Measurements from ENCODE around the gene PRR29. TPM values are rescaled to one million over a fixed set of nuclear protein-coding genes. Genes with fewer than 3 reads are reported as not detected.

The PRR29 gene
- total RNA-seq, 1 donor from 2014 or later: not detected

DNA sequence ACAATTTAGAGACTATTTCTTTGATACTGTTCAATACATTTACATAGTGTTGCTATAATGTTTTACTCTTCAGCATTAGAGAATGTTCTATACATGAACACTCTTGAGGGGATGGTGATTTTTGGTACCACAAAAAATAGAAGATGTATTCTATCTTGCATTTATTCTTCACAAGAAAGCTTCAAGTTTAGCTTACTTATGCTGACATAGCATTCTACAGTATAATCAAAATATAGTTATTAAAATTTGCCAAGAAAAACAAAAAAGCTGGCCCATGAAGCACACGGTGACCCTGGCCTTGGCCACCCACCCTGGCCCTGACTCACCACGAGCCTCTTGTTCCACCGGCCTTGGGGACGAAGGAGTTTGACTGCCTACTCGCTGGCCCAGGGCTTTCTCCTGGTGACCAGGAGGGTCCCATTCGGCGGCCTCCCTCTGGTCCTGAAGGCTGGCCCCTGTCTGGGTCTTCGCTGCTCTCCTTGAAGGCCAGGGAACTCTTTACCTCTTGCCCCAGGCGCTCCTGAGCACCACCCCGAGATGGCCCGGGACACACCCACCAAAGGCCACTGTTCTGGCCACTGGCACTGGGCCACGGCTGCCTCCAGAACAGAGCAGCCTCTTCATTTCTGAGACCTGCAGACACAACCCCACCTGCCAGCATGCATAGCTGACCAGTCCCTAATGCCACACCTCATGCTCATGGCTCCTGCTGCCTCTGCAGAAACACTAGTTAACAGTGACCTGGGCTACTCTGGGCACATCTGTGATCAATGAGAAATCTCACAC is 44.7 kb downstream of the PRR29 start:
- DNase-seq (ENCODE audit: low spot score): no peak

DNA sequence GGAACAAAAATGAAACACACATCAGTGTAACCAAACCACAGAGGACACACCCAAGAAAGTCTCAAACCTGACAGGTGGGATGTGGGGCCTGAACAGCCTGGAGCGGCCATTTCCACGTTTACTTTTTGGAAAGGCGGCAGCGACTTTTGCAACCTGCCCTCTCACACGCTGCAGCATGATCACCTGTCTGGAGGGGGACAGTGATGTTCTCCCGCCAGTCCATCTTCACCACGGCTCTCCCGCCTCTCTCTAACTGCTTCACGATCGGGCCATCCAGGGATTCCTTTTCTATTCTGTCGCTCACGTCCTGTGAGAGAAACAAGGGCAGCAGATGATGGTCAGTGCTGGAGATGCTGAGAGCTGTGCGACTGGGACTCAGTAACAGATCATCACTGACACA is 47.0 kb downstream of the PRR29 start:
- DNase-seq (ENCODE audit: low spot score): no peak

DNA sequence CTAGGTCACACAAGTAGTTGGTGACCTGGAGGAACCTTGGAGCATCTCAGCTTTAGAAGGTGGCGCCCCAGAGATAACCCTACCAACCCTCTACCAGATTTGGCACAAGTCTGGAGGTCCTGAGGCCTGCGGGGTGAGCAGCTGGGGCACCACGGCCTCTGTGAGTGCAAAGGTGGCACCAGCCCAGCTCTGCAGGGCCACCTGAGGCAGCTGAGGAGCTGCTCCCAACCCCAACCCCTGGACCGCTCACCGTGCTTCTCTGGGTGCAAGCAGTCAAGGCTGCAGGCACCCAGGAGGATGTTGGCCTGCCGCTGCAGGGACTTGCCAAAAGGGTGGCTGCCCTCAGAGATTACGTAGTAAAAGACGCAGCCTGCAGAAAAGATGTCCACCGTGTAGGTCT is 50.7 kb downstream of the PRR29 start:
- DNase-seq (ENCODE audit: low spot score): no peak

DNA sequence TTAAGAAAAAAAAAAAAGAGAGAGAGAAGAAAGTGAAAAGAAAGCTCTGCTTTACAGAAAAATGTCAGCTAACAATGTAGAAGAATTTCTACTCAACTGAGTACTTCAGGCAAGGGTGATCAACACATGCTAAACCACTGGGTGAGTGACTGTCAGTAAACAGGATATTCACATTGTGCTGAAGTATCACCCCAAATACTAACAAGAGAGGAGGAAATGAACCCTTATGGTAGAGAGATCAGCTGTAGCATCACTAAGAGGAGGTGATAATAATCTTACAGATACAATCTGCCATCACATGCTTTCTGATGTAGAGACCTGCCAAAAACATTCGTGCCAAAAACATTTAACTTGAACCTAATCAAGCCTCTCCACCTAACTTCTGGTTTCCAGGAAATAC is 53.0 kb downstream of the PRR29 start:
- no peak for DNase-seq (ENCODE audit: low spot score)

DNA sequence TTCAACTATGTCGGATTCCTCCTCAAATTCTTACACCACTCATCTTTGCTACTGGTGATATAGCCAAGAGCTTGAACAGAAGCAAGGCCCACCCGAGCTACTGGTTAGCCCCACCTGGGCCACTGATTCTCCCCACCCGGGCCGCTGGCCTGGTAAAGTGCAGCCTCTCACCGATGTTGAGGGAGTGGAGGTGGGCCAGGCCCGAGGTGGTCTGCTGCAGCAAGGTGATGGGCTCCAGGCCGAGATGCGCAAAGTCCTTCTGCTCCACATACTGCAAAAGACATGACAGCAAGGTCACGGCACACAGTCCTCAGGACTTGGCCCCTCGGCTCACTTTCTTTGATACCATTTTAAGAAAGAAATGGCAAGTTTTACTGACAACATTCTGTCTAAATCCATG is 55.0 kb downstream of the PRR29 start:
- DNase-seq (ENCODE audit: low spot score): no peak

Other genes starting within 250 kb of the PRR29 start
- 58.5 TPM for gene CCDC47, start 224.8 kb upstream of the PRR29 start, total RNA-seq (ENCODE audit: insufficient read depth, low replicate concordance)
- 79.2 TPM for gene DDX42, start 224.2 kb upstream of the PRR29 start, total RNA-seq (ENCODE audit: insufficient read depth, low replicate concordance)
- 42.1 TPM for gene PSMC5, start 170.9 kb upstream of the PRR29 start, total RNA-seq (ENCODE audit: insufficient read depth, low replicate concordance)
- gene FTSJ3, start 170.7 kb upstream of the PRR29 start, total RNA-seq (ENCODE audit: insufficient read depth, low replicate concordance): 45.5 TPM
- 103 TPM for gene SMARCD2, start 155.7 kb upstream of the PRR29 start, total RNA-seq (ENCODE audit: insufficient read depth, low replicate concordance)
- 4.3 TPM for gene CSH2, start 124.7 kb upstream of the PRR29 start, total RNA-seq (ENCODE audit: insufficient read depth, low replicate concordance)
- gene GH2, start 116.4 kb upstream of the PRR29 start, total RNA-seq (ENCODE audit: insufficient read depth, low replicate concordance): 4.1 TPM
- gene CSH1, start 101.8 kb upstream of the PRR29 start, total RNA-seq (ENCODE audit: insufficient read depth, low replicate concordance): 0.72 TPM
- gene CSHL1, start 87.1 kb upstream of the PRR29 start, total RNA-seq (ENCODE audit: insufficient read depth, low replicate concordance): 5.5 TPM
- gene GH1, start 79.5 kb upstream of the PRR29 start, total RNA-seq (ENCODE audit: insufficient read depth, low replicate concordance): not detected
- not detected for gene CD79B, start 66.0 kb upstream of the PRR29 start, total RNA-seq (ENCODE audit: insufficient read depth, low replicate concordance)
- under 0.01 TPM for gene SCN4A, start 25.4 kb upstream of the PRR29 start, total RNA-seq (ENCODE audit: insufficient read depth, low replicate concordance)
- 7.2 TPM for gene ICAM2, start 22.3 kb downstream of the PRR29 start, total RNA-seq (ENCODE audit: insufficient read depth, low replicate concordance)
- gene ERN1, start 131.8 kb downstream of the PRR29 start, total RNA-seq (ENCODE audit: insufficient read depth, low replicate concordance): 17.8 TPM

All from umbilical cord (tissue), 2 donors.